Right lobe of liver (tissue), 6 donors: ENCODE results near the gene NPRL2. TPM values are rescaled to one million over a fixed set of nuclear protein-coding genes. Genes with fewer than 3 reads are reported as not detected.

Experiments
- ATAC-seq, 4 donors: fragments of 200-7000 bp; cut with Tn5 transposase; one replicate each; pipeline ENCODE4 v1.9.1; 2020; ENCODE audit warnings: mild to moderate bottlenecking in 4 of 4, moderate library complexity in 4 of 4
- DNase-seq, 3 donors: peaks; one replicate each; pipeline ENCODE4 v3.0.0-alpha.2; 2020
- H3K27ac ChIP-seq, 3 donors: fragments of 200-600 bp; one replicate each; pipeline ENCODE4 v1.8.0; 2022
- H3K27me3 ChIP-seq, 2 donors: fragments of 200-600 bp; one replicate each; pipeline ENCODE4 v1.8.0; 2022
- H3K36me3 ChIP-seq, 4 donors: fragments of 200-600 bp; sonication (generic) in 1 of 4; one replicate each; pipeline versions ENCODE4 v1.5.1 to v1.8.0; 2017 to 2022; ENCODE audit warnings: control low read depth in 1 of 4
- H3K4me1 ChIP-seq, 4 donors: fragments of 200-600 bp; sonication (generic) in 1 of 4; one replicate each; pipeline versions ENCODE4 v1.5.1 to v1.8.0; 2017 to 2022; ENCODE audit warnings: control low read depth in 1 of 4
- H3K4me3 ChIP-seq, 3 donors: fragments of 200-600 bp; one replicate each; pipeline ENCODE4 v1.8.0; 2022
- H3K9me3 ChIP-seq, 4 donors: fragments of 200-600 bp; sonication (generic) in 1 of 4; one replicate each; pipeline versions ENCODE4 v1.5.1 to v1.8.0; 2017 to 2022; ENCODE audit warnings: control low read depth in 1 of 4
- POLR2A ChIP-seq: fragments of 450-650 bp; IDR thresholded peaks from one replicate; pipeline ENCODE4 v1.6.1; 2017; ENCODE audit warnings: antibody characterized with exemption, mild to moderate bottlenecking
- WGBS: methylation state at CpG from one replicate; pipeline ENCODE4 v1.1.6; 2018; ENCODE audit warnings: low coverage, low lambda C conversion rate; ENCODE audit not compliant: insufficient coverage; ENCODE audit errors: missing lambda C conversion rate; 5-methylcytosine and 5-hydroxymethylcytosine counted together
- intact Hi-C, 2 donors: fragments of 100-400 bp; cut with DNase I; formaldehyde crosslinking; loops; one replicate each; pipeline versions ENCODE4 v1.11.2 to v1.14.1; 2022
- total RNA-seq, 6 experiments: library from RNA; depleted of rRNA in 2 of 6; stranded (reverse); fragments of >200 nt in 2 of 6; fragmentation: NEBNext Ultra II Directional in 3 of 6; extraction: Animal tissue kit (Norgen Biotek cat#: 25700) in 3 of 6; gene quantifications; one replicate each; pipeline versions ENCODE4 v1.1.0 to v1.2.4, GENCODE V29; 2016 to 2023
- TF ChIP-seq, protein P1 (sequence below), 4 donors: fragments of 200-600 bp in 3 of 4; fragments of 450-650 bp in 1 of 4; IDR thresholded peaks; one replicate each; pipeline versions ENCODE4 v1.5.1 to v1.8.0; 2016 to 2022; ENCODE audit warnings: antibody characterized with exemption in 4 of 4, mild to moderate bottlenecking in 2 of 4
- donor health status: DM: no; HTN: yes; CAD: no.
- donor health status: DM: no; HTN: no; CAD: no.
- donor health status: DM: no; HTN: no; CAD: no.
- donor health status: DM: no; HTN: yes; CAD: no.
- donor health status: DM: no; HTN: yes; CAD: no.

NPRL2 gene
- total RNA-seq, 6 experiments from 2014 or later: 10.6 to 18.3 (median 14.4) TPM

GRCh38 chr3:50333744-50334328, 16.7 kb downstream of the NPRL2 start:
- Histone ChIP-seq H3K27ac (peak overlapping the region; percentile 35 to 50 (median 47)), H3K36me3 (peaks cover 7 to 26% (median 15%) of the 10 kb centered on the region in 4 donors), H3K4me1 (peaks cover 0 to 22% (median 8%) of the 10 kb centered on the region in 4 donors), H3K4me3 (no peak overlapping the region), H3K27me3 (no peaks in the 10 kb centered on the region), H3K9me3 (no peaks in the 10 kb centered on the region)
- TF ChIP-seq, protein P1, sequence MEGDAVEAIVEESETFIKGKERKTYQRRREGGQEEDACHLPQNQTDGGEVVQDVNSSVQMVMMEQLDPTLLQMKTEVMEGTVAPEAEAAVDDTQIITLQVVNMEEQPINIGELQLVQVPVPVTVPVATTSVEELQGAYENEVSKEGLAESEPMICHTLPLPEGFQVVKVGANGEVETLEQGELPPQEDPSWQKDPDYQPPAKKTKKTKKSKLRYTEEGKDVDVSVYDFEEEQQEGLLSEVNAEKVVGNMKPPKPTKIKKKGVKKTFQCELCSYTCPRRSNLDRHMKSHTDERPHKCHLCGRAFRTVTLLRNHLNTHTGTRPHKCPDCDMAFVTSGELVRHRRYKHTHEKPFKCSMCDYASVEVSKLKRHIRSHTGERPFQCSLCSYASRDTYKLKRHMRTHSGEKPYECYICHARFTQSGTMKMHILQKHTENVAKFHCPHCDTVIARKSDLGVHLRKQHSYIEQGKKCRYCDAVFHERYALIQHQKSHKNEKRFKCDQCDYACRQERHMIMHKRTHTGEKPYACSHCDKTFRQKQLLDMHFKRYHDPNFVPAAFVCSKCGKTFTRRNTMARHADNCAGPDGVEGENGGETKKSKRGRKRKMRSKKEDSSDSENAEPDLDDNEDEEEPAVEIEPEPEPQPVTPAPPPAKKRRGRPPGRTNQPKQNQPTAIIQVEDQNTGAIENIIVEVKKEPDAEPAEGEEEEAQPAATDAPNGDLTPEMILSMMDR (IDR thresholded peaks at IDR 0.05): no peak
- no peak for TF ChIP-seq POLR2A
- peak in 2 of 4 donors; percentile 0 to 4 for ATAC-seq
- WGBS: 56% methylated on average over 5 of the region's 12 CpGs
- intact Hi-C loops: no loop called here
- no peak for DNase-seq

- Histone ChIP-seq H3K4me3 (no peak overlapping the region), H3K4me1 (peaks cover 0 to 28% (median 11%) of the 10 kb centered on the region in 4 donors), H3K27me3 (no peaks in the 10 kb centered on the region), H3K9me3 (no peaks in the 10 kb centered on the region), H3K27ac (no peak overlapping the region), H3K36me3 (peaks cover 7 to 26% (median 15%) of the 10 kb centered on the region in 4 donors)
- no peak for TF ChIP-seq POLR2A
- TF ChIP-seq, protein P1 (IDR thresholded peaks at IDR 0.05): no peak
- intact Hi-C loops: no loop called here
- WGBS: 100% methylated on average over 3 of the region's 19 CpGs
- ATAC-seq (no peak), DNase-seq (no peak)
Measured at GRCh38 chr3:50331364-50331907, 19.1 kb downstream of the NPRL2 start.

- WGBS: 80% methylated on average over 2 of the region's 10 CpGs
- Histone ChIP-seq H3K27me3 (no peaks in the 10 kb centered on the region), H3K4me1 (peaks cover 0 to 17% (median 5%) of the 10 kb centered on the region in 4 donors), H3K27ac (no peak overlapping the region), H3K36me3 (peaks cover 7 to 29% (median 15%) of the 10 kb centered on the region in 4 donors), H3K4me3 (no peak overlapping the region), H3K9me3 (no peaks in the 10 kb centered on the region)
- DNase-seq (no peak), ATAC-seq (no peak)
- intact Hi-C loops: no loop called here
- TF ChIP-seq, protein P1 (IDR thresholded peaks at IDR 0.05): no peak
- no peak for TF ChIP-seq POLR2A
Measured at GRCh38 chr3:50330330-50330729, 20.2 kb downstream of the NPRL2 start.

GRCh38 chr3:50327943-50328691, 22.5 kb downstream of the NPRL2 start, which contains the start of gene TUSC2:
Gene TUSC2 (minus strand): TSS chr3:50328223. CDS start chr3:50328099, 124 bp downstream.
- WGBS: 5% methylated on average over 21 of the region's 55 CpGs
- peak; percentile 82 to 89 (median 86) for ATAC-seq
- Histone ChIP-seq H3K4me1 (peaks cover 0 to 19% (median 11%) of the 10 kb centered on the region in 4 donors), H3K4me3 (peak within 1 kb of the TSS; percentile 82 to 93 (median 83)), H3K27me3 (no peaks in the 10 kb centered on the region), H3K27ac (peak within 1 kb of the TSS in 2 of 3 donors; percentile 52 to 72), H3K9me3 (no peaks in the 10 kb centered on the region), H3K36me3 (peaks cover 7 to 29% (median 15%) of the 10 kb centered on the region in 4 donors)
- TF ChIP-seq, protein P1 (IDR thresholded peaks at IDR 0.05): no peak
- TF ChIP-seq POLR2A: peak; percentile 68
- intact Hi-C loops: loop anchor here in 1 of 2 donors (5.0 kb wide), 1 partner anchor 51 kb away; the partner anchor contains the start of gene LSMEM2
- DNase-seq: peak; percentile 97 to 98 (median 97)
